RPMI7951 (cell line): Measurements from ENCODE around the gene WNT10A. TPM values are rescaled to one million over a fixed set of nuclear protein-coding genes. Genes with fewer than 3 reads are reported as not detected.
A peak's percentile ranks its signal among the peaks of the same experiment; 100 is the strongest.

Experiments used
- DNase-seq: peaks from one replicate; pipeline ENCODE4 v3.0.0-alpha.2; 2012; ENCODE audit warnings: low read depth
- total RNA-seq: library from RNA; depleted of rRNA; stranded (reverse); fragments of >200 nt; shearing (Covaris generic); gene quantifications from 2 replicates; pipeline ENCODE4 v1.2.3, GENCODE V29; 2014

WNT10A gene
- total RNA-seq, 1 experiment from 2014 or later, result 0.72 TPM

DNA sequence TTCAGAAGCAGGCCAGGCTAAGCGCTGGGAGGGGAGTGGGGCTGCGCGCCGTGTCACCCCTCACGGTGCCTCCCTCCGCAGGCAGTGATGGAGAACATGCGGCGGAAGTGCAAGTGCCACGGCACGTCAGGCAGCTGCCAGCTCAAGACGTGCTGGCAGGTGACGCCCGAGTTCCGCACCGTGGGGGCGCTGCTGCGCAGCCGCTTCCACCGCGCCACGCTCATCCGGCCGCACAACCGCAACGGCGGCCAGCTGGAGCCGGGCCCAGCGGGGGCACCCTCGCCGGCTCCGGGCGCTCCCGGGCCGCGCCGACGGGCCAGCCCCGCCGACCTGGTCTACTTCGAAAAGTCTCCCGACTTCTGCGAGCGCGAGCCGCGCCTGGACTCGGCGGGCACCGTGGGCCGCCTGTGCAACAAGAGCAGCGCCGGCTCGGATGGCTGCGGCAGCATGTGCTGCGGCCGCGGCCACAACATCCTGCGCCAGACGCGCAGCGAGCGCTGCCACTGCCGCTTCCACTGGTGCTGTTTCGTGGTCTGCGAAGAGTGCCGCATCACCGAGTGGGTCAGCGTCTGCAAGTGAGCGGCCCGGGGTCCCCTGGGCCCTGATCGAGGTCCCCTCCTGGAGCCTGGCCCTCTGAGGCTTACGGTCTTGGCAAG is 12.2 kb downstream of the WNT10A start:
- DNase-seq, result peak; percentile 68

DNA sequence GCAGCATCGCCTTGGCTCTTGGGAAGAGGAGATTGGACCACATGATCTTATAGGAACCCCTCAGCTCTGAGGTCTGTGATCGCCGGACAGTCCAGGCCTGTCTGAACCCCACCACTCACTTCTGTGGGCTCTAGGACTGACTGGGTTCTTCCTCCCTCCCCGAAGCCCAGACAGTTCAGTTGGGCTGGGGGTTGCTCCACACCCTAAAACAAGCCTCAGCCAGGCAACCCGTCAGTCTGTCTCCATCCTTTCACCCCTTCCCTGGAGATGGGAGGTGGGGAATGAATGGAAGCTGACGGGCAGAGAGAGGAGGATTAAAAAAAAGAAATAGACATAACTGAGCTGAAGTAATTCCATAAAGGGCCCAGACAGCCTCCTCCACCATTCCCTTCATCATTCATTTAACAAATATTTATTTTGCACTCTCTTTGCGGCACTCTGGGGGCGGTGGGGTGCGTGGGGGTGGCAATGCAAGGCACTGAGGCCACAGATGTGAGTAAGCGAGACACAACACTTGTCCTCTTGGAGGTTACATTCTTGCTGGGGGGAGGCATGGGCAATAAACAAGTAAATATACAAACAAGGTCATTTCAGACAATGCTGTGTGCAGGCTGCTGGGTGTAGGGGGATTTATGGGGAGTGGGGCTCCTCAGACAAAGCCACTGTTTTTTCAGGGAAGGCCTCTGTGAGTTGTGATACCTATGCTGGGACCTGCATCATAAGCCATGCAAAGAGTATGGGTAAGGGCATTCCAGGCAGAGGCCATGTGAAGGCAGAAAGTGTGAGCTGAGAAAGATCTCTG is 12.9 kb downstream of the WNT10A start:
- no peak for DNase-seq

DNA sequence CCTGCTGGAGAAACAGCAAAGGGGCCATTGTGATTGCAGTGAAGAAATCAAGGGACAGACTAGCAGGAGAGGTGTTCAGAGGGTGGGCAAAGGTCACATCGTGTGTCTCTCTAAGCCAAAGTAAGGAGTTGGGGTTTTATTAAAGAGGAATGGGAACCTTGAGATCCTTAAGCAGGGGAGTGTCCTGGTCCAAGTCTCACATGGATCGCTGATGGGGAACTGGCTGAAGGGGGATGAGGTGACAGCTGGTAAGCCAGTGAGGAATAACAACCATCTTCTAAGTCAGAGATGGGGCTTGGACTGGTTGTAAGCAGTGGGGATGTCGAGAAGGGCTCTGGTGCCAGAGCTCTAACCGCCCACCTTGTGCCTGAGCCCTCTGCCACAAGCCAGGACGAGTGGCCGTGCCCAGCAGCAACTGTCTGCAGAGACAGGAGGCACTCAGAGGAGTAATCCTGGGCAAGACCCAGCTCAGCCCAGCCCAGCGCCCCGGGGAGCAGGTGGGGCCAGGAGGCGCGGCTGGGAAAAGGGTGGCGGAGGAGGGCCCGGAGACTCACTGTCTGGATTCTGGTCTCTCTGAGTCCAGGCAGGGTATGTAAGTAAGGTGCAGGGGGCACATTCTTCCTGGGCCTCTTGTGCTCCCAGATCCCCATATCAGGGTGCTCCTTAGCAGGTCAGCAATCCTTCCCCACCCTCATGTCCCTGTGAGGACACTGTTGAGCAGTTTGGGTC is 13.7 kb downstream of the WNT10A start:
- DNase-seq, result no peak

DNA sequence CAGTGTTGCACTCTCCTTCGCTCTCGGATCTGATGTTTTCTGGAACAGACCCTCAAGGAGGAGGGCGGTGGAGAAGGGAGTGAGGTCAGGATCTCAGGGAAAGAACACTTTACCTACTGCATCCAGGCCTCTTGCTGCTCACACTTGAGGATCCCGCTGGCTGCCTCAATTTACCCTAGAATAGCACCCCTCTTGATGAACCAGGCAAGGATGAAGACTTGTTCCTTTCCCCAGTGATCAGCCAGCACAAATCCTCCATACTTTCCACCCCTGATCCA is 14.2 kb downstream of the WNT10A start:
- DNase-seq, result no peak

GRCh38 chr2:218895326-218895725 is 14.7 kb downstream of the WNT10A start:
- DNase-seq, result no peak

DNA sequence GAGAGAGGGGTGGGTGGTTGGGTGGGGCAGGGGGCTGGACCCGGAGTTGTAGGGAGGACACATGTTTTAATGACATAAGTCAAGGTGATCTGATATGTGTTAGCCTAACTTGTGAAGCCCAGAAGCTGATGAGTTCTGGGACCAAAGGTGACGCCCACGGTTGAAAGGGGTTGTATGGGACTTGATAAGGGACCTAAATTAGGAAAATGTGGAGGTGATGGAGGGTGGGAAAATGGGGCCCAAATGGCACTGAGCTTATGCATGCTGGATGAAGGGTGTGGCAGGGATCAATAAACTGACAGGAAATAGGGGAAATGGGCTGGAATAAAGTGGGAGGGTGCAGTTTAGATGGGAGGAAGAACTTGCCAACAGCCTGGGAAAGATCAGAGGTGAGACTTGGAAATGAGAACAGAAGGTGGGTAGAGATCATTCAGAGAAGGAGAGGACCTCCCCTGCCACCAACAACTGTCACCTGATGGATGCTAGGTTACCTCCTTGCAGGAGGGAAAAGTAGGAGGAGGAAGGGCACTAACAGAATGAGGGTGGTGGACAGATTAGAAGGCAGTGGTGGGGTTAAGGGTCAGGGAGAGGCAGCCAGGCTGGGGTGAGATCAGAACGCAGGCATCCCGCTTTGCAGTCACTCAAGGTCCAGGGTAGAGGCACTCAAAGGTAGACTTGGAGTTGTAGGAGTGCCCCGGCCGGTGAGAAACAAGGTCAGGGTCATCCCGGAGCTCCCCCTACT is 15.3 kb downstream of the WNT10A start:
- peak; percentile 42 for DNase-seq

- DNase-seq, result peak; percentile 80
Measured at GRCh38 chr2:218896501-218897393, 16.1 kb downstream of the WNT10A start.

GRCh38 chr2:218897394-218898108 is 16.9 kb downstream of the WNT10A start:
- DNase-seq, result no peak

DNA sequence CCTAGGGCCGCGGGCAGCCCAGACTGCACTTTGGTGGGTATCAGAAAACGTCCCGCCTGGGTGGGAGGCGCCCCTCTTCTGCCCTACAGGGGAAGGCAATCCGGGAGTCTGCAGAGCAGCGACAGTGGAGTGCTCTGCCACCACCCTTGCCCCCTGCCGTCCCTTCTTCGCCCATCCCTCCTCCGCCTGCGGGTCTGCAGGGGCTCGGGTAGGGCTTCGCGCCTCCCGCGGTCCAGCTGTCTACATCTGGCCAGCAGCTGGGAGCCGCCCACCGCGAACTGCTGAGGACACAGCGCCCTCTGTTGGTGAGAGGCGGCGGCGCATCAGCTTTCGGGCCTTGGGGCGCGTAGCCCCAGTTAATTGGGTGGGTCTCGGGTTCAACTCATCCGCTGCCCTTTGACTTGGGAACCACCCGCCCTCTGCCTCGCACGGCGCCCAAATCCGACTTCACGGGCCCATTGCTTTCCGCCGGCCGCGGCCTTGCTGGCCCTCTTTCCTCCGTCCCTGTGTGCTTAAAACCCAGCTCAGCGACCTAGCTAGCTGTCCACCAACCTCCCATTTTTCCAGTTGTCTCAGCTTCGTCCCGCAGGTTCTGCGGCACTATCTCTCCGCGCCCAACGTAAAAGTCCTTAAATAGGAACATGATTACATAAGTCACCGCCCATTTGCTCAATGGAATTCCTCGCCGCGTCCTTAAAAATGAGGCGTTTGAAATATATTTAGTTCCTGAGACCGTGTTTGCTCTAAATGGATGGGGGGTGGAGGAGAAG is 17.6 kb downstream of the WNT10A start:
- DNase-seq, result peak; percentile 58

- DNase-seq, result no peak
Measured at GRCh38 chr2:218899147-218899546, 18.5 kb downstream of the WNT10A start.

GRCh38 chr2:218902427-218902826 is 21.8 kb downstream of the WNT10A start:
- DNase-seq, result peak; percentile 27

DNA sequence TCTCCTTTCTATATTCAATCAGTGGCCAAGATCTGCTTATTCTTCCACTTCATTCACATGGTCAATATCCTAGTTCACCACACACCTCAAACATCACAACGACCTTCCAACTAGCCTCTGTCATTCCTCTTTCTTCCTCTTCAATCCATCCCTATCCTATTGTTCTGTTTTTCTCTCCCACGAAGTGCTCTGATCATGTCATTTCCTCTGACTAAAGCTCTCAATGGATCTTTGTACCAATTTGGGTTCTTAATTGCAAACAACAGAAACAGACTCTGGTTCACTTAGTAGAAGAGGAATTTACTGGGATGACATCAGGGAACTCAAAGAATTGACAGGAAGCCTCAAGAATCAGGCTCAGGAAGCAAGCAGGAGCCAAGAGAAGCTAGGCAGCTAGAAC is 23.5 kb downstream of the WNT10A start:
- no peak for DNase-seq

DNA sequence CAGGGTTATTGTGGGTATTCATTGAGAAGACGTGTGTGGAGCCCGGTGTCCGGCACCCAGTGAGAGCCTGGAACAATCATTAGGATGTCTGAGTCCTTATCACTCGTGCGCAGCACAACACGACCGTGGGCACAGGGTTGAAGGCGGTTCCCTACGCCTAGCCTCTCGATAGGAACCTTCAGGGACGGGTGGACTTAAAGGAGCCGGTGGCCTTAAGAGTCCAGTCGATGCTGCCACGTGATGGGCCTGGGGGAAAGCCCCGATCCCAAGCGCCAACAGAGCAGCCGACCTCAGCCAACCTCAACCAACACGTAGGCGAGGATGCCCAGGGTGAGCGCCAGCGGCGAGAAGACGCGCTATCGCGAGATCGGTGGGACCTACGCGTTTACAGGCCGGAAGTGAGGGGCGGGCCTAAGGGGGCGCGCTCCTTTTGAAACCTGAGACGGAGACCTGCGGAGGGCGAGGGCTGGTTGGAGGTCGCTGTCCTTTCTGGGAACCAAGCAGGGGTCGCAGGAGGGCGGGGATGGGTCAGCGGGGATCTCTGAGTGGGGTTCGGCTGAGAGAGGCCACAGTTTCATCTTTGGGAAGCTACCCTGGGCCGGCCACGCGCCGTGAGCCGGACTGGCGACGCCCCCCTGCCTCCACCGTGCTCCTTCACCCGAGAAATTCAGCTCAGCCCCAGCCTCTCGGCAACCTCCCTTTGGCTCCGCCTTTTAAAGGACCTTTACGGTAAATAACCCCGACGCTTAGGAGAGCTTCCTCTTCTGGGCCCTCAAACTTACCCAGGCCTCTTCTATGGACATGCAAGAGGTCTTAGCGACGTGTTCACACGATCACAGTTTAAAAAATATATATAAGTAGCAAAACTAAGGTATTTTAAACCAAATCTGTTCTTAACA is 28.3 kb downstream of the WNT10A start:
- DNase-seq, result peak; percentile 97

GRCh38 chr2:218910741-218911140 is 30.1 kb downstream of the WNT10A start:
- DNase-seq, result no peak

GRCh38 chr2:218920504-218920903 is 39.9 kb downstream of the WNT10A start:
- DNase-seq, result no peak

DNA sequence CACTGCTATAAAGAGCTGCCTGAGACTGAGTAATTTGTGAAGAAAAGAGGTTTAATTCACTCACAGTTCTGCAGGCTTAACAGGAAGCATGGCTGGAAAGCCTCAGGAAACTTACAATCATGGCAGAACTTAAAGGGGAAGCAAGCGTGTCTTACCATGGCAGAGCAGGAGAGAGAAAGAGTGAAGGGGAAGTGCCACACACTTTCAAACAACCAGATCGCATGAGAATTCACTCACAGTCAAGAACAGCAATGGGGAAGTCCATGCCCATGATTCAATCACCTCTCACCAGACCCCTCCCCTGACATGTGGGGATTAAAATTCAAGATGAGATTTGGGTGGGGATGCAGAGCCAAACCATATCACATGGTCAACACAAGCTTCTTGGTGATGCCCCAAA is 44.1 kb downstream of the WNT10A start:
- no peak for DNase-seq

GRCh38 chr2:218925434-218925833 is 44.8 kb downstream of the WNT10A start:
- no peak for DNase-seq

GRCh38 chr2:218927422-218927821 is 46.8 kb downstream of the WNT10A start:
- DNase-seq, result no peak

DNA sequence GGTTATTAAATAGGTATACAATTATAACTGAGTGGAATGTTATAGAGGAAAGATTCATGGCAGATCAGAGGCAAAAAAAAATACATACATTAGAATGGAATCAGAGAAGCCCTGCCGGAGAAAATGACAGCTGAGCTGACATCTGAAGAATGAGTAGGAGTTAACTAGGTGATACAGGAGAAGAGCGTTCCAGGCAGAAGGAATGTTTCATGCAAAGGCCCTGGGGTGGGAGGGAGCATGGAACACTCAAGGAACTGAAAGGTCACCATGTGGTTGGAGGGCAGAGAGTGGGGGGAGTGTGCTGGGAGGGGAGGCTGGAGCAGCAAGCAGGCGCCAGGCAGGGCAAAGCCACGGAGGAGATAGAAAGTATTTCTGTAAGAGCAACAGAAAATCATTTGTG is 47.2 kb downstream of the WNT10A start:
- no peak for DNase-seq
